GM21381 (cell line): ENCODE data around the gene UBE2J2.
A peak's percentile ranks its signal among the peaks of the same experiment; 100 is the strongest.

Experiments used
- ATAC-seq: cut with Tn5 transposase; IDR thresholded peaks from one replicate; pipeline ENCODE4 v1.9.1; 2021; ENCODE audit warnings: mild to moderate bottlenecking, moderate library complexity; ENCODE audit not compliant: unreplicated experiment

UBE2J2 gene

DNA sequence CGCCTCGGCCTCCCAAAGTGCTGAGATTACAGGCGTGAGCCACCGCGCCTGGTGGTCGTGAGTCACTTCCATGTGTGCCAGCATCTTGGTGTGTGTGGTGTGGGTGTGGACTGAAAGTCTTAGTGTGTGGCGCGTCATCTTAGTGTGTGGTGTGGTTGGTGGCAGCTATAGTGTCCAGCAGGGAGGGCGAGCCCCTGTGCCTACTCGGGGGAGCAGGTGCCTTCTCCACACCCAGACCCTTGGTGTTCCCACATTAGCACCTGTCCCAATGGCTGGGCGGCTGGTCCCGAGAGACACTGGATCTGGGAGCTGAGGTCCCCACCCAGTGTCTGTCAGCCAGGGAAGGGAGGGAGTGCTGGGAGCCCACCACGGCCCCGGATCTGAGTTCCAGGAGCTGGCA lies 9.3 kb upstream of the UBE2J2 start:
- no peak for ATAC-seq

DNA sequence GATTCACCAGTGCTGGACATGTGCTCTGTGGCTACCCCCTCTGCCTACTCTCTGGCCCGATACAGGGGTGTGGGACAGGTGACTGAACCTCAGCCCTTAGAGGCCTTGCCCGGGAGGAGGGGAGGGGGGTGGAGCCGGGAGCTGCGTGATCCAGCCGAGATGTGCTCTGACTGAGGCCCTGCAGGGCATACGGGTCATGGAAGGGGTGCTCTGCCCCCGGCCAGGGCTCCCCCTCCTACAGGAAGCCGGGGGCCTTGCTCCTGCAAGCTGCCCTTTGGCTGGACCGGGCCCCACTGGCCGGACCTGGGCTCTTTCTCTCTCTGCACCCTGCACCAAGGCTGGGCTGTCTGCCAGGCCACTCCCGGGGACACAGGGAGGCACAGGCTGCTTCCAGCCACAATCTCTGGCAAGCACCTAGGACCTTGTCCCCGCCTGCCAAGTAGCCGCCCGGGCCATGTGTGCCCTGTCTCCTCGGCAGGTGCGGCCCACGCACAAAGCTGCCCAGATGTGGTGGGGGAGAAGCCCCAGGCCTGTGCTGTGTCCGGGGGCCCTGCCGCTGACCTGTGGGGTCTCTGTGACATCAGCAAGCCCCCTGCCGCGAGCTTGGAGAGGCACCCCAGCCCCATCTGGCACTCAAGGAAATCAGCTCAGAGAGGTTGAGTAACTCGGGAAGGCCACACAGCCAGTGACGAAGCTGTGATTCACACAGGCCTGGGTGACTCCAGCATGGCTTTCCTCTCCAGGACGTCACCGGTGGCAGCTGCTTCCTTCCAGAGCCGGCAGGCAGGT lies 8.1 kb upstream of the UBE2J2 start:
- no peak for ATAC-seq

DNA sequence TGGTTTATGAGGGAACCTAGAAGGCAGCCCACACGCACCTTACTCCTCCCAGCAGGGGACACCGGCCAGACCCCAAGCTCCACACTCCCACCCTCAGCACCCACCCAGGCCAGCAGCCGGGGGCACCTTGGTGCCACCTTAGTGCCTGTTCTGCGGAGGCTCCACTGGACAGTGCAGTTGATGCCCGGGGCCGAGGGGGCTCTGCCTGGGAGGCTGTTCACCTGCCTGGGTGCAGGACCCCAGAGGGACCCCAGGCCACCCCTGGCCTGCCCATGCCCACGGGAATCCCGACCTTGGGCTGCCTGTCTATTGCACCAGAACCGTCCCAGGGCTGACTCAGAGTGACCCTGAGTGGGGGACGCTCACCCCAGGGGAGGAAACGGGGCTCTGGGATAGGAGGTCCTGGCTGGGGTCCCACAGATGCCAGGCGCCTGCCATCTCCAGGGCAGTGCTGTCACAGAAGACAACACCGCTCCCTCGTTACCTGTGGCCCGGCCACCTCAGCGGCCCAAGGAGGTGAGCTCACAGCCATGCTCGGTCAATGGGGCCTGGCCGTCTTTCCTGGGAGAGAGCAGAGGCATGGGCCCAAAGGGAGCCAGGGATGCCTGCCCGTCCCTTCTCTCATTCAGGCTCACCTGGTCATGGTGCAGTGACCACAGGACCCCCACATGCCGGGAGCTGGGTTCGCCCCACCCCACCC lies 7.3 kb upstream of the UBE2J2 start:
- ATAC-seq = no peak

DNA sequence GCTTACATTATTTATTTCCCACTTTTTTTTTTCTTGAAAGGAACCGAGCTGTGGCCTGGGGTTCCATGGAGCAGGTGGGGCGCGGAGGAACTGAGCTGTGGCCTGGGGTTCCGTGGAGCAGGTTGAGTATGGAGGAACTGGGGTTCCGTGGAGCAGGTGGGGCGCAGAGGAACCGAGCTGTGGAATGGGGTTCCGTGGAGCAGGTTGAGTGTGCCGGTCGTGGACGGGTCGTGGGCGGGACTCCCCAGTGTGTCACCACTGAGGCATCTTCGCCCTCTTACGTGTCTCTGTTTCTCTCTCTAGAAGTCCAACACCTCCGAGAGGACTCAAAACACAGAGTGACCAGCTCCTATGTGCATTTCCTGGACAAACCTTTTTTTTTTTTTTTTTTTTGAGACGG lies 5.4 kb upstream of the UBE2J2 start:
- ATAC-seq = no peak

DNA sequence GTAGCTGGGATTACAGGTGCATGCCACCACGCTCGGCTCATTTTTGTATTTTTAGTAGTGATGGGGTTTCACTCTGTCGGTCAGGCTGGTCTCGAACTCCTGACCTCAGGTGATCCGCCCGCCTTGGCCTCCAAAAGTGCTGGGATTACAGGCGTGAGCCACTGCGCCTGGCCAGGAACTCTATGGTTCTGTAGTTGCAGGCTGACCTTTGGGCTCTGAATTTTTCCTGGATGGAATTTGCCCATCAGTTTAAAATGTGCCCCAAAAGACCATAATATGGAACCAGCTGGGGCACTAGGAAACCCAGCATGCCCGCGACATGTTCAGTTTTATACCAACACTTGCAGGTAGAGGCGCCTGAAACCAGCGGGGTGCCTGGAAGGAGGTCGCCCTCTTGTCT lies 5.0 kb upstream of the UBE2J2 start:
- no peak for ATAC-seq

DNA sequence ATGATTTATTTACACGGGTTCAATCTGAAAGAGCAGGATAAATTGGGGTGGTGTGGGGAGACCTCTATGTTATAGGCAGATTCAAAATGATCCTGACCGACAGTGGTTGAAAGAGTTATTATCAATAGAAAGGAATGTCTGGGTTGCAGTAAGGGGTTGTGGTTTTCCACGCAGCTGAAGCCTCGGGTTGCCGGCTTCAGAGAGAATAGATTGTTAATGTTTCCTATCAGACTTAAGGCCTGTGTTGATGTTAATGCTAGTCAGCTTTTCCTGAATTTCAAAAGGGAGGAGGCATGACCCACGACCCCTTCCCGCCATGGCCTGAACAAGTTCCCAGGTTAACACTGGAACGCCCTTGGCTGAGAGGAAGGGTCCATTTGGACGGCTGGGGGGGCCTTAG lies 2.2 kb upstream of the UBE2J2 start:
- no peak for ATAC-seq

DNA sequence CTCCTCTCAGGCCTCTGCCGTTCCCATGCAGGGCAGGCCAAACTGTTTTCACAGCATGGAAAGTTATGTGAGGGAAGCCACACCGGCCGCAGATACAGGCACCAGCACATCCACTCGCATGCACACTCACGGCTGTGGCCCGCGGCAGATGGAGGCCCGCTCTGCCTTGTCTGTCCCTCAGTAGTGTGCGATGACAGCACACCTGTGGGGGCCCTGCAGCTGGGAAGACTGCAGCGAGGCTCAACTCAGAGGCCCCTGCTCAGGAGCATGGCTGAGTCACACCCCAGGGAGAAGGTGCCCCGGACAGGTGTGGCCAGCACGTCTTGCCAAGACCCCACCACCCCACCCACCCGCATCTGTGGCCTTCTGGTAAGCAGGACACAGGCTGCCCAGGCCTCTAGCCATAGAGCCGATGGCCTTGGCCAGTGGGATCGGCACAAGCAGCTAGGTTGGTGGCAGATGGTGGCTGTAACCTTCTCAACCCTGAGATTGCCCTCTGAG lies 1.3 kb upstream of the UBE2J2 start:
- no peak for ATAC-seq

DNA sequence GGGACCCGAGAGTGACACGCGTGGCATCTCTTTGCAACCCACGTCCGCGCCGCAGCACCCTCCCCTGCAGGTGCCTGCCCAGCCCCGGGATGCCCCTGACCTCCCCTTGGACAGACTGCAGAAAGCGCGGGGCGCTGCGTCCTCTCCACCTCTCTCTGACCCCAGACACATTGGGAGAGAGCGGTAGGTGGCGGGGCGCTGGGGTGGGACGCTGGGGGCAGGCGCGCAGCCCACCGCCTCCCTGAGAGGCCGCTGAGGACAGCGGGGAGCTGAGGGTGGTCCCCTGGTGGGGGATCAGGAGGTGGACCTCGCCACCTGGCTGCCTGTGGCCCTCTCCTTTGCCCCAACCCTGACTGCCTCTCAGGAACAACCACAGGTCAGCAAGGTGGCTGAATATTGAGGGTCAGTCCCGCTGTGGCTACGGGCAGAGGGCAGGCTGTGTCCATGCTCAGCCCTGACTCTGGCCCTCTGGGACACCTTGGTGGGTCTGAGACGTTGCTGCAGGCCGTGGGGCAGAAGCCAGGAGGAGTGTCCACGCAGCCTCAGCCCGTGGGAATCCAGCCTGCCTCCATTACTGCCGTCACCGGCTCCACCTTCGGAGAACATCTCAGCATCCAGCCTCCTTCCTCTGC lies 761 bp upstream of the UBE2J2 start:
- peak; percentile 22 for ATAC-seq

DNA sequence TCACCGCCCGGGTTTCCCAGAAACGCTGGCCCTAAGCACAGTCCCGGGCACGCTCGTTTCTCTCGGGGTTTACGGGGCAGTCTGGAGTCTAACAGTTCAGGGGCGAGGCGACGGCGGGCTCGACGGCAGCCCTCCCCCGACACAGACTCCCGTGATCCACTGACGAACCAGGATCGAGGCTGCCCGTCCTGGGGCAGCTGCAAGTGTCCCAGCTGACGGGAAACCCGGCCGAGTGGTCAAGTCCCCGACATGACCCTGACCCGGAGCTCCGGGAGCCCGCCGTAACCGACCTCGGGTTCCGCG lies 494 bp downstream of the UBE2J2 start:
- ATAC-seq = peak; percentile 27

DNA sequence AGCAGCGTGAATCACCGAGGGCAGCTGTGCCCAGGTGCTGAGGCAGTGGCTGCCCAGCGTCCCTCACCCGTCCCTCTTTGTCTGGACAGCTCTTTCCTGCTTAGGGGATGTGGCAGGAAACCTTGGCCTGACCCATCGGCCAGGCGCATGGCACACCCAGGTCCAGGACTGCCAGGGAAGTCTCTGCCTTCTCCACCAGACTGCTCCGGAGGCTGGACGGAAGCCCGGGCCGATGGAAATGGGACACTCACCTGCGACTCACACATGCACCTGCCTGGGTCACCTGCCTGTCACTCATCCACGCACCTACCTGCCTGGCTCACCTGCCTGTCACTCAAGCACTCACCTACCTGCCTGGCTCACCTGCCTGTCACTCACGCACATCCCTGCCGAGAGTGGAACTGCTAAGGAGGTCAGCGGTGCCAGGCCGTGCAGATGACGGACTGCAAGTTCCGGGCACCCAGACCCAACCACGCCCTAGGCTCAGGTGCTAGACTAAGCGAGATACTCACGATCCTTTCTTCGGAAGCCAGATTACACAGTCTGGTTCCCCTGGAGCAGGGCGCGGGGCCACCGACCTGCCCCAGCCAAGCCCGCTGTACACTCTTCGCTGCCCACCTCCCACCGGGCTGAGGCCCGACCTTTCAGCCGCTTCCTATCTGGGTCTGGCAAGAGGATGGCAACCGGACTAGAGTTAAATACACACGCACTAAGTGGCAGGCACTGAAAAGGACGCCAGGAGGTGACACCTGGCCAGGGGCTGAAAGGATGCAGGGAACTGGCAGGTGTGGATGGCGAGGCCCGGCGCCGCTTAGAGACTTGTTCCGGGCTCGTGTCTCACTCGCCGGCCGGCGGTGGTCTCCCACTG lies 1.1 kb downstream of the UBE2J2 start:
- no peak for ATAC-seq

DNA sequence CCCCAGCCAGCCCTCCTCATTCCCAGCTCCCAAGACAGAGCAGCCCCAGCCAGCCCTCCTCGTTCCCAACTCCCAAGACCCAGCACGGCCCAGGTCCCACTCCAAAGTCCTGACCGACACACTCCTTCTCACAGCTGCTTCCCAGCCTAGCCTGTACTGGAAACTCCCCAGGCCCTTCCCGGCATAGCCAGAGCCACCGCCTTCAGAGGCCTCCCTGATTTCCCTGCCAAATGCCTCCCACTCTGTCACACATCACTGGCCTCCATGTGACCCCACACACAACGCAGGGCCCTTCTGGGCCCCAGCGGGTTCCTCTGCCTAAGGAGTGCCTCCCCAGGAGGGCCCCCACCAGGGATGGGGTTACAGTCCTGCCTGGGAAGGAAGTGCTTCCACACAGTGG lies 2.8 kb downstream of the UBE2J2 start:
- no peak for ATAC-seq

DNA sequence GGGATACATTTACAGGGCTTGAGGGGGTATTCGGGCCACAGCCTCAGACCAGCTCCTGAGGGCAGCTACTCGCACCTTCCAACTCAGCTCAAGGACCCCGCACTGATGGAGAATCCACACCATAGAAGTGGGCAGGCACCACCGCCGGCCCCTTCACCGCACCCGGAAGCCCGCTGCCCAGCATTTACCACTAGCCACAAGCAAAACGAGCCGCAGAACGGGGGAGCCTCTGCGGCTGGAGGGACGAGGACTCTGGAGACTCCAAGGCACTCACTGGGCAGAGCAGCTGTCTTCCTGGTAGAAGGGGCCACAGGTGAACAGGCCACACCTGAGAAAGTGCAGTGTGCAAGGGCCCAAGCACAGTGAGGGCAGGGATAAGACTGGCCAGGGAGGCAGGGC lies 5.4 kb downstream of the UBE2J2 start:
- ATAC-seq = no peak

DNA sequence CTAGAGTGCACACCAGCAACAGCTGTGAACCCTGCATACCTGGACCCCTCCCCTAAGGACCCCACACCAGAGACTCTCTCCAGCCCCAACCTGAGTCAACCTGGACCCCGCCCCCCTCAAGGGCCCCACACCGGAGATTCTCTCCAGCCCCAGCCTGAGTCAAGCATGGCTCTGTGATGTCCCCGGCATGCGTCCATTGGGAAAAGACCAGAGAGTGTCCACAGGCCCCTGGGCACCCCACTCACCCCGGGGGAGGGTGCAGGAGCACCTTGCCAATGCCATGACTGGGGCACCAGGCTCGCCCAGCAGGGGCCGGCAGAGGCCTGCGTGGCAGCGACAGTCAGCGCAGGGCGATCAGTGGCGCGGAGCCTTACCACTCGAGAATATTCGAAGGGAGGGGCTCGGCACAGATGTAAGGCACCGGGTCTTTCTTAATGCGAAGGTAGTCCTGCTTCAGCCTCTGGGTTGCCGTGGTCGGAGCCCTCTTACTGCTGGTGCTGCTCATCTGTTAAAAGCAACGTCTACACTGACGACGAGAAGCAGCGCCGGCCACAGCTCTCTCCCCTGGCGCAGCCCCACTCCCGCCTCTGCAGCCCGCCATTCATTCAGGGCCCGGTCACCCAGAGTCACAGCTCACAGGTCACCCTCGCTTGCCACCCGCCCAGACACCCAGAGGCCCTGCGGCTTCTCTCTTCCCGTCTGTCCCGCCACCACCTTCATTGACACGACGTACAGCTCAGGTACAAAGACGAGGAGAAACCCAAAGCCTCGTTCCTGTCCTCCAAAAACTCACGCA lies 6.0 kb downstream of the UBE2J2 start:
- no peak for ATAC-seq

DNA sequence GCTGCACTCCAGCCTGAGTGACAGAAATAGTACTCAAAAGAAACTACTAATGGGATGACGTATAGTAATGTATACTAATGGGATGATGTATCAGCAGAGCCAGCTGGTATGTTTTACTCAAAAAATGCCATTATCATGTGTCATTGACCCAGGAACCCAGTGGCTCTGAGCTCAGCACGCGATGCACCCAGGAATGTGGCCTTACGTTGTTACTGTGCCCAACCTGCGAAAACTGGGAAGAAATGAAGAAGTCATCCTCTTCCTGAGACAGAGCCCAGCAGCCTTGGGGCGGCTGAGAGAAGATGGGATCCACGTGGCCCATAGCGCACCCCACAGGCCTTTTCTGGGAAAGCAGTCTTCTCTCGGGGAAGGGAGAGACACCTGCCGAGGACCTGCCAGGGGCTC lies 8.8 kb downstream of the UBE2J2 start:
- ATAC-seq = no peak

DNA sequence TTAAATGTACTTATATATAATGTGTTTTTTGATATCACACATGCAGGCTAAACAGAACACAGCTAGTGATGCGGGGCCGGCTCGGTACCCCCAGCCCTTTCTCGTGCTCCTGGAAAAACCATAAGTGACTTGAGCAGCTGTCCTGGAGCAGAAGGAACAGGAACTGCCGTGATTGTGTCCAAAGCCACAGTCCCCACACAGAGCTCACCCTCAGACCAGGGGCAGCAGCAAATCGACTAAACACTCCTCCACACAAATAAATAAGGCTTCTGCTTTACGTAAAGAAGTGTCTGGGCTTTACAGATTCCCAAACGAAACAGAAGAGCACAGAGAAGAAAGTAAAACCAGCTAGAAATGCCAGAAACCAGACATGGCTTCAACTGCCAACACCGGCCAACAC lies 9.6 kb downstream of the UBE2J2 start:
- ATAC-seq = no peak

DNA sequence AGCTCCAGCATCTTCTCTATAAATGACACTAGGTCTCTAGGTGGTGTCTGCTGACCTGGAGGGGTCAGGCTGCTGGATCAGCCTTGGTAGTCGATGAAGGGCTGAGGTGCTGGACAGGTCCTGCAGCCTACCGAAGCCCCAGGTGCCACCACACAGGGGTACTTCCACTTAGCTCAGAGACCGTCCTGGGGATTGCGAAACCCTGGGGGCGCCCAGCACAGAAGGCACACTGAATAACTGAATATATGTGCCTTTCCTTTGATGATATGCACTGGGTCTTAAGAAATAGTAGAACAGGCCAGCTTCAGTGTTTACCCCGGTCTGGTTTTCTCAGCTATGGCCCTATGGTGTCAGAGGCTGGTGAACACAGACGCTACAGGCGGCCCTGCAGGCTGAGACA lies 10.9 kb downstream of the UBE2J2 start:
- no peak for ATAC-seq

DNA sequence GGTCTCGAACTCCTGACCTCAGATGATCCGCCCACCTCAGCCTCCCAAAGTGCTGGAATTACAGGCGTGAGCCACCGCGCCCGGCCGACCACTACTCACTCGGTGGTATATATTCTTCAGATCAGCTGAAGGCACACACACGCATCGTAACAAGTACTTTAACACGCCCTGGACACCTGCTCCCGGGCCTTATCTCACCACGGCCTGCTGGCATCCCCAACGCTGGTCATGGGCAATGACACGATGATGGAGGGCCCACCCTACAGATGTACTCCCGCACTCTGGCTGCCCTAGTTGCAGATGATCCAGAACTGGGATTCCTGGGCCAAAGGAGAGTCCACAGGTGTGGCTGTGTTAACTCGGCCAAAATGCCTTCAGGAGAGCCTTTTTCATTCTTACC lies 11.6 kb downstream of the UBE2J2 start:
- no peak for ATAC-seq

DNA sequence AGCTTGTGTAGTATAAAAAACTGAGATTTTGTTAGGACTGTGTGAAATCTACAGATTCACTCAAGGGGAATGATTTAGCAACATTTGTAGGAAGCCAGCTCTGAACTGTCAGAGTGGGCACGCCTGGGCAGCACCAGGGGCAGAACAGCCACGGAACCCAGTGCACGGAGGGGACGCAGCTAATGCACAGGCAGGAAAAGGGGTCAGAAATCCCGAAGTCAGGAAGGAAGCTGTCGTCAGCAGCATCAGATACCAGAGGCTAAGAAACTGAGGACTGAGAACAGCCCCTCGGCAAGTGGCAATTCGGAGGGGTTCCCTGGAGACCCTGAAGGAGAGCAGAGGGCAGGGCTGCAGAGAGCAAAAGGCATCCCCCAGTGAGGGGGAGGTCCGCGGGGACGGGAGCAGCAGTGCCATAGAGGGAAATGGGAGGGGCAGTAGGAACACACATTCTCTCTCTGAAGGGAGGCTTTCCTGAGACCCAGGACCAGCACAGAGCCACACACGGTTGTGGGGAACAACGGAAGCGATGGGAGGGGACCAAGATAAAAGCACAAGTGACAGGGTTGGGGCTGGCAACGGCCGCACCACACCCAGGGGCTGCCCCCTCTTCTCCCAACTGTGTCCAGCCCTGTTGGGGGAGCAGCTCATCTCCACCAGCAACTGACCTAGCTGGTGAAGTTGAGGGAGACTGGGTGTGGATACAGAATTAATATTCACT lies 12.7 kb downstream of the UBE2J2 start:
- no peak for ATAC-seq

DNA sequence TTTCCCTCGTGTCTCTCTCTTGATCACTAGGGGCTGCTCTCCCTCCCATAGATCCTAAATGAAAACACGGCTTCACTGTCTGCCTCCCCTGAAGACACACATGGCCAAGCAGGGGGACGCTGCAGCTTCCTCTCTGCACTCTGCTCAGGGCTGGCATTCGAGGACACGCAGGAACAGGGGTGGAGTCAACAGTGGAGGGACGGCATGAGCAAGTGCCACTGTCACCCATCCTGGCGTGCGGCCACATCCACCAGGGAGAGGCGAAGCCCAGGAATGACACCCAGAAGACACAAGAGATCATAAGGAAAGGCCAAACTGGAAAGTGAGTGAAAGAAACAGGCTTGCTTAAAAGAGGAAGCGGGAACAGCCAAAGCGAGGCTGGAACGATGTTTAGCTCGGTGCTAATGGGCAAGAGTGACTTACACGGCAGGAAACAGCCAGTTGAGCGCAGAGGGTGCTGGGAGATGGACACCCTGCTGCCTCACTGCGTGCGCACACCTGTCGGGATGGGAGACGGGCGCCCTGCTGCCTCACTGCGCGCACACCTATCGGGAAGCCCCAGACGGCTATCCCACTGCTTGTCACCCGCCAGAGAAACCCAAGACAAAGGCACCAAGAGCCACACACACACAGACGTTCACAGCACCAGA lies 13.6 kb downstream of the UBE2J2 start:
- ATAC-seq = no peak
